ENCODE results near the gene MDFIC.

The MDFIC gene

GRCh38 chr7:115009736-115010440 is 88.0 kb downstream of the MDFIC start:
- H3K4me3 ChIP-seq (ENCODE audit: low read length) = no peak overlapping the region
- no peaks in the 10 kb centered on the region for H3K27me3 ChIP-seq (ENCODE audit: control insufficient read depth, insufficient read depth, low read length)
- H3K36me3 ChIP-seq (ENCODE audit: control insufficient read depth, insufficient read depth, low read length) = no peaks in the 10 kb centered on the region
- H3K9me3 ChIP-seq (ENCODE audit: control insufficient read depth, low read length) = no peaks in the 10 kb centered on the region
- H3K4me1 ChIP-seq (ENCODE audit: control insufficient read depth, insufficient read depth, low read length) = no peaks in the 10 kb centered on the region
- no peak overlapping the region for H3K9ac ChIP-seq (ENCODE audit: low read length)

- Histone ChIP-seq H3K9ac (ENCODE audit: low read length) (no peak overlapping the region), H3K27me3 (ENCODE audit: control insufficient read depth, insufficient read depth, low read length) (no peaks in the 10 kb centered on the region), H3K36me3 (ENCODE audit: control insufficient read depth, insufficient read depth, low read length) (no peaks in the 10 kb centered on the region), H3K9me3 (ENCODE audit: control insufficient read depth, low read length) (no peaks in the 10 kb centered on the region), H3K4me3 (ENCODE audit: low read length) (no peak overlapping the region), H3K4me1 (ENCODE audit: control insufficient read depth, insufficient read depth, low read length) (no peaks in the 10 kb centered on the region)
Measured at GRCh38 chr7:115010441-115010820, 88.5 kb downstream of the MDFIC start.

GRCh38 chr7:115013886-115014285 is 92.0 kb downstream of the MDFIC start:
- H3K9me3 ChIP-seq (ENCODE audit: control insufficient read depth, low read length) = no peaks in the 10 kb centered on the region
- no peaks in the 10 kb centered on the region for H3K36me3 ChIP-seq (ENCODE audit: control insufficient read depth, insufficient read depth, low read length)
- H3K4me1 ChIP-seq (ENCODE audit: control insufficient read depth, insufficient read depth, low read length) = no peaks in the 10 kb centered on the region
- no peak overlapping the region for H3K9ac ChIP-seq (ENCODE audit: low read length)
- H3K27me3 ChIP-seq (ENCODE audit: control insufficient read depth, insufficient read depth, low read length) = no peaks in the 10 kb centered on the region
- H3K4me3 ChIP-seq (ENCODE audit: low read length) = no peak overlapping the region

DNA sequence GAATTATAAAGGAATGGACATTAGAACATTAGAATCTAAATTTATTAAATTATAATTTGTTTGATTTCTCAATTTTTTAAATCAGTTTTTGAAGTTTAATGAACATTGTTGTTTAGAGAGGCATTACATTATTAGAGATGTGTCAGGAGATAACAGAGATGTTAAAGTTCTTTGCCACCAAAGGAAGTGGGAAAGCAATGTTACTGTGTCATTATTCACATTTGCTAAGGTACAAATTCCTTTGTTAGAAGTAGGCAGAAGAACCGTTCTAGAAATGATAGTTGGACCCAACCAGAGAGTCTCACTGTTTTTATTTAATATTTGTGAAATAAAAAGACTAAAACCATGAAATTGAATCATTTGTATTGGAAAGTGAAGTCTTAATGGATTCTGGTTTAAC is 92.9 kb downstream of the MDFIC start:
- no peaks in the 10 kb centered on the region for H3K27me3 ChIP-seq (ENCODE audit: control insufficient read depth, insufficient read depth, low read length)
- no peaks in the 10 kb centered on the region for H3K9me3 ChIP-seq (ENCODE audit: control insufficient read depth, low read length)
- H3K36me3 ChIP-seq (ENCODE audit: control insufficient read depth, insufficient read depth, low read length) = no peaks in the 10 kb centered on the region
- H3K4me1 ChIP-seq (ENCODE audit: control insufficient read depth, insufficient read depth, low read length) = no peaks in the 10 kb centered on the region
- H3K4me3 ChIP-seq (ENCODE audit: low read length) = no peak overlapping the region
- no peak overlapping the region for H3K9ac ChIP-seq (ENCODE audit: low read length)

- no peaks in the 10 kb centered on the region for H3K36me3 ChIP-seq (ENCODE audit: control insufficient read depth, insufficient read depth, low read length)
- H3K4me1 ChIP-seq (ENCODE audit: control insufficient read depth, insufficient read depth, low read length) = no peaks in the 10 kb centered on the region
- H3K4me3 ChIP-seq (ENCODE audit: low read length) = no peak overlapping the region
- no peak overlapping the region for H3K9ac ChIP-seq (ENCODE audit: low read length)
- no peaks in the 10 kb centered on the region for H3K9me3 ChIP-seq (ENCODE audit: control insufficient read depth, low read length)
- no peaks in the 10 kb centered on the region for H3K27me3 ChIP-seq (ENCODE audit: control insufficient read depth, insufficient read depth, low read length)
Measured at GRCh38 chr7:115015619-115016018, 93.7 kb downstream of the MDFIC start.

- H3K27me3 ChIP-seq (ENCODE audit: control insufficient read depth, insufficient read depth, low read length) = no peaks in the 10 kb centered on the region
- H3K4me1 ChIP-seq (ENCODE audit: control insufficient read depth, insufficient read depth, low read length) = no peaks in the 10 kb centered on the region
- H3K4me3 ChIP-seq (ENCODE audit: low read length) = no peak overlapping the region
- no peak overlapping the region for H3K9ac ChIP-seq (ENCODE audit: low read length)
- no peaks in the 10 kb centered on the region for H3K36me3 ChIP-seq (ENCODE audit: control insufficient read depth, insufficient read depth, low read length)
- no peaks in the 10 kb centered on the region for H3K9me3 ChIP-seq (ENCODE audit: control insufficient read depth, low read length)
Measured at GRCh38 chr7:115019882-115020605, 98.2 kb downstream of the MDFIC start.

- Histone ChIP-seq H3K9me3 (ENCODE audit: control insufficient read depth, low read length) (no peaks in the 10 kb centered on the region), H3K36me3 (ENCODE audit: control insufficient read depth, insufficient read depth, low read length) (no peaks in the 10 kb centered on the region), H3K4me3 (ENCODE audit: low read length) (no peak overlapping the region), H3K9ac (ENCODE audit: low read length) (no peak overlapping the region), H3K27me3 (ENCODE audit: control insufficient read depth, insufficient read depth, low read length) (no peaks in the 10 kb centered on the region), H3K4me1 (ENCODE audit: control insufficient read depth, insufficient read depth, low read length) (no peaks in the 10 kb centered on the region)
Measured at GRCh38 chr7:115023219-115023618, 101.3 kb downstream of the MDFIC start.

GRCh38 chr7:115024276-115024675 is 102.4 kb downstream of the MDFIC start:
- Histone ChIP-seq H3K9ac (ENCODE audit: low read length) (no peak overlapping the region), H3K27me3 (ENCODE audit: control insufficient read depth, insufficient read depth, low read length) (no peaks in the 10 kb centered on the region), H3K36me3 (ENCODE audit: control insufficient read depth, insufficient read depth, low read length) (no peaks in the 10 kb centered on the region), H3K4me1 (ENCODE audit: control insufficient read depth, insufficient read depth, low read length) (no peaks in the 10 kb centered on the region), H3K9me3 (ENCODE audit: control insufficient read depth, low read length) (no peaks in the 10 kb centered on the region), H3K4me3 (ENCODE audit: low read length) (no peak overlapping the region)

- no peak overlapping the region for H3K4me3 ChIP-seq (ENCODE audit: low read length)
- H3K9ac ChIP-seq (ENCODE audit: low read length) = no peak overlapping the region
- no peaks in the 10 kb centered on the region for H3K4me1 ChIP-seq (ENCODE audit: control insufficient read depth, insufficient read depth, low read length)
- H3K27me3 ChIP-seq (ENCODE audit: control insufficient read depth, insufficient read depth, low read length) = no peaks in the 10 kb centered on the region
- H3K36me3 ChIP-seq (ENCODE audit: control insufficient read depth, insufficient read depth, low read length) = no peaks in the 10 kb centered on the region
- H3K9me3 ChIP-seq (ENCODE audit: control insufficient read depth, low read length) = no peaks in the 10 kb centered on the region
Measured at GRCh38 chr7:115032715-115033703, 111.1 kb downstream of the MDFIC start.

DNA sequence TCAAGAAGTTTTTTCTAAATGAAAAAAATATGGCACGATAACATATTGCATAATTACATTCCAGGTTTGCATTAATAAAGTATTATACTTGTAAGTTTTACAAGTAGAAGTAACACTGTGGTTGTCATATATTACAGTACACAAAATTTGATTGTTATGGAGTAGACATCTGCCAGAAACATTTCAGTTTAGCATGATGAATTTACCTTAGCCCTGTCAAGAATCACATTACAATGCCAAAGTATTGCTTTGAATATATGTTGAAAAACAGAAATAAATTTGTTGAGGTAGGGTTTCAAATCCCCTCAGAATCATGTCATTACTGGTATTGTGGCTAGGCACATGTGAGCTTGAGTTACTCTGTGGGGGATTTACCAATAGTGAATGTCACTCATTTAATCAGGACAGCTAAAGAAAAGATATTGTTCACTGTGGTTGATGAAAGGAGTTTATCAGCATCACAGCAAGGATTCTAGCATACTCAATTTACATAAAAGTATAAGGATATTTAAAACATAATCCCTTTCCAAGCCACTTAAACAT is 112.1 kb downstream of the MDFIC start:
- no peaks in the 10 kb centered on the region for H3K27me3 ChIP-seq (ENCODE audit: control insufficient read depth, insufficient read depth, low read length)
- H3K9ac ChIP-seq (ENCODE audit: low read length) = no peak overlapping the region
- H3K36me3 ChIP-seq (ENCODE audit: control insufficient read depth, insufficient read depth, low read length) = no peaks in the 10 kb centered on the region
- H3K4me3 ChIP-seq (ENCODE audit: low read length) = no peak overlapping the region
- no peaks in the 10 kb centered on the region for H3K4me1 ChIP-seq (ENCODE audit: control insufficient read depth, insufficient read depth, low read length)
- no peaks in the 10 kb centered on the region for H3K9me3 ChIP-seq (ENCODE audit: control insufficient read depth, low read length)

GRCh38 chr7:115034515-115034914 is 112.6 kb downstream of the MDFIC start:
- no peaks in the 10 kb centered on the region for H3K27me3 ChIP-seq (ENCODE audit: control insufficient read depth, insufficient read depth, low read length)
- no peak overlapping the region for H3K9ac ChIP-seq (ENCODE audit: low read length)
- H3K4me1 ChIP-seq (ENCODE audit: control insufficient read depth, insufficient read depth, low read length) = no peaks in the 10 kb centered on the region
- no peaks in the 10 kb centered on the region for H3K9me3 ChIP-seq (ENCODE audit: control insufficient read depth, low read length)
- H3K4me3 ChIP-seq (ENCODE audit: low read length) = no peak overlapping the region
- H3K36me3 ChIP-seq (ENCODE audit: control insufficient read depth, insufficient read depth, low read length) = no peaks in the 10 kb centered on the region

Data from mucosa of stomach (tissue), 1 donor.